ENCODE measurements around the gene SLC35F4.
"Not testable (repeated sequence)": the region's sequence is repeated elsewhere in the genome, so short reads cannot be mapped to it uniquely, and the experiment has no call there.

SLC35F4 gene

GRCh38 chr14:57796556-57796955, 69.3 kb downstream of the SLC35F4 start:
- DNase-seq (ENCODE audit: low spot score) = no peak

- no peak for DNase-seq (ENCODE audit: low spot score)
Measured at GRCh38 chr14:57785058-57785457, 80.8 kb downstream of the SLC35F4 start.

GRCh38 chr14:57771801-57772200, 94.1 kb downstream of the SLC35F4 start:
- no peak for DNase-seq (ENCODE audit: low spot score)

- DNase-seq (ENCODE audit: low spot score) = no peak
Measured at GRCh38 chr14:57769863-57770523, 95.9 kb downstream of the SLC35F4 start.

GRCh38 chr14:57761800-57762199, 104.1 kb downstream of the SLC35F4 start:
- DNase-seq (ENCODE audit: low spot score) = no peak

GRCh38 chr14:57760896-57761295, 105.0 kb downstream of the SLC35F4 start:
- DNase-seq (ENCODE audit: low spot score) = no peak

- DNase-seq (ENCODE audit: low spot score) = no peak
Measured at GRCh38 chr14:57755018-57755521, 110.8 kb downstream of the SLC35F4 start.

- DNase-seq (ENCODE audit: low spot score) = no peak
Measured at GRCh38 chr14:57754527-57754926, 111.4 kb downstream of the SLC35F4 start.

- DNase-seq (ENCODE audit: low spot score) = no peak
Measured at GRCh38 chr14:57753821-57754220, 112.1 kb downstream of the SLC35F4 start.

- DNase-seq (ENCODE audit: low spot score) = not testable (repeated sequence)
Measured at GRCh38 chr14:57752142-57752695, 113.7 kb downstream of the SLC35F4 start.

GRCh38 chr14:57751400-57751799, 114.5 kb downstream of the SLC35F4 start:
- DNase-seq (ENCODE audit: low spot score) = no peak

GRCh38 chr14:57749267-57749666, 116.6 kb downstream of the SLC35F4 start:
- DNase-seq (ENCODE audit: low spot score) = no peak

GRCh38 chr14:57748279-57748678, 117.6 kb downstream of the SLC35F4 start:
- DNase-seq (ENCODE audit: low spot score) = no peak

- no peak for DNase-seq (ENCODE audit: low spot score)
Measured at GRCh38 chr14:57747036-57747435, 118.9 kb downstream of the SLC35F4 start.

GRCh38 chr14:57746563-57746962, 119.3 kb downstream of the SLC35F4 start:
- no peak for DNase-seq (ENCODE audit: low spot score)

GRCh38 chr14:57739516-57739915, 126.4 kb downstream of the SLC35F4 start:
- DNase-seq (ENCODE audit: low spot score) = no peak

- DNase-seq (ENCODE audit: low spot score) = no peak
Measured at GRCh38 chr14:57737598-57737997, 128.3 kb downstream of the SLC35F4 start.

- no peak for DNase-seq (ENCODE audit: low spot score)
Measured at GRCh38 chr14:57736391-57736790, 129.5 kb downstream of the SLC35F4 start.

- no peak for DNase-seq (ENCODE audit: low spot score)
Measured at GRCh38 chr14:57735276-57735675, 130.6 kb downstream of the SLC35F4 start.

GRCh38 chr14:57732463-57733285, 133.2 kb downstream of the SLC35F4 start:
- DNase-seq (ENCODE audit: low spot score) = no peak

- DNase-seq (ENCODE audit: low spot score) = no peak
Measured at GRCh38 chr14:57729208-57730187, 136.4 kb downstream of the SLC35F4 start.

All from hepatic stellate cell (primary cell).